ENCODE data around the gene WDR62.

DNA sequence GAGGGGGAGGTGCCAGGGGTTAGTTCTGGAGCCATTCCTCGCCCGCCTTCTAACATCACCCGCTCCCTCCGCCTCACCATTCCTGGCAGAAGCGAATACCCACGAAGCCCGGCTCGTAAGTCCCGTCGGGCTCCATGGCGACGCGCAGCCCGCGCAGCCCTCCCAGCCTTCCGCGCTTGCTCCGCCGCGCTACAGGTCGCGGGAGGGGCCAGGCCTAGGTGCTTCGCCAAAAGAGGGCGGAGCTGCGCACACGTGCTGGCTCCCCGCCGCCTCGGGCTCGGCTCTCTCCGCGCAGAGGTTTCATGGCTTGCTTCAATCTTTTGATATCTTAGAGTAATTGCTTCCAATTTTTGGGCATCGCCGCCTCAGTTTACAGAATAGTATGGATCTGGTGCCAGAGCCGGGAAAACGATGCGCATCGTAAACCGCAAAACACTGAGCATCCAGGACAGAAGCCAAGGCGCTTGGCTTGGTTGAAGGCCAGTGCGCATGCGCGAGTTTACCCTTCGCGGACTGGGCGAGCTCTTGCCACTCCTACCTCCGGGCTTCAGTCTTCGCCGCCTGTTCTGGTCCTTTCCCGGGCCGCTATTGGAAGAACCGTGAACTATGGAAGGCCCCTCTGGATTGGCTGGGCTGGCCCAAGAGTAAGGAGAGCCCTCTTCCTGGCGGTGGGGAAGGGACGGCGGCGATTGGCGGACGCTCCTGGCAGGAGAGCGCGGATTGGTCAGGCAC lies 60.2 kb downstream of the WDR62 start, which contains the start of gene POLR2I:
- TF ChIP-seq, protein P1, sequence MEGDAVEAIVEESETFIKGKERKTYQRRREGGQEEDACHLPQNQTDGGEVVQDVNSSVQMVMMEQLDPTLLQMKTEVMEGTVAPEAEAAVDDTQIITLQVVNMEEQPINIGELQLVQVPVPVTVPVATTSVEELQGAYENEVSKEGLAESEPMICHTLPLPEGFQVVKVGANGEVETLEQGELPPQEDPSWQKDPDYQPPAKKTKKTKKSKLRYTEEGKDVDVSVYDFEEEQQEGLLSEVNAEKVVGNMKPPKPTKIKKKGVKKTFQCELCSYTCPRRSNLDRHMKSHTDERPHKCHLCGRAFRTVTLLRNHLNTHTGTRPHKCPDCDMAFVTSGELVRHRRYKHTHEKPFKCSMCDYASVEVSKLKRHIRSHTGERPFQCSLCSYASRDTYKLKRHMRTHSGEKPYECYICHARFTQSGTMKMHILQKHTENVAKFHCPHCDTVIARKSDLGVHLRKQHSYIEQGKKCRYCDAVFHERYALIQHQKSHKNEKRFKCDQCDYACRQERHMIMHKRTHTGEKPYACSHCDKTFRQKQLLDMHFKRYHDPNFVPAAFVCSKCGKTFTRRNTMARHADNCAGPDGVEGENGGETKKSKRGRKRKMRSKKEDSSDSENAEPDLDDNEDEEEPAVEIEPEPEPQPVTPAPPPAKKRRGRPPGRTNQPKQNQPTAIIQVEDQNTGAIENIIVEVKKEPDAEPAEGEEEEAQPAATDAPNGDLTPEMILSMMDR (conservative IDR thresholded peaks at IDR 0.05; ENCODE audit: low read length) = no peak
- TF ChIP-seq EZH2phosphoT487 (IDR thresholded peaks at IDR 0.05; ENCODE audit: borderline replicate concordance, low read depth, low read length) = no peak

Measured in OCI-LY7 (cell line).